8988T (cell line): ENCODE measurements around the gene CDADC1.
"Not testable (repeated sequence)": the region's sequence is repeated elsewhere in the genome, so short reads cannot be mapped to it uniquely, and the experiment has no call there.

Source experiments
- DNase-seq: peaks from one replicate; pipeline ENCODE4 v3.0.0; 2011

The CDADC1 gene

GRCh38 chr13:49240017-49240416 lies 7.7 kb upstream of the CDADC1 start:
- DNase-seq, result no peak

GRCh38 chr13:49241296-49241695 lies 6.4 kb upstream of the CDADC1 start:
- no peak for DNase-seq

DNA sequence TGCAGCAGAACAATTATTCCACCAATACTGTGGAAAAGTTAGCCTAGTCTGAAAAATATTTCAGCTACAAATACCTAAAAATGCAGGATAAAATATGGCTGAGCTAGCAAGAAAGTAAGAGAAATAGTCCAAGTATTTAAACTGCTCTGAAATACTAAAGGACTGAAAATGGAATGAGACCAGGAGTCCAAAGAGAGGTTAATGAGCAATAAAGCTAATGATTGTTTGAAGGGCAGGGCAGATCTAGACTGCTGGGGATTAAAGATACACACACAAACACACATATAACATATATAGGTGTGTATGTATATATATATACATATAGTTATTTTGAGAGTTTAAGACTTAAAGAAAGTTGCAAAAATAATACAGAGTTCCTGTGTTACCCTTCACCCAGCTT lies 2.6 kb upstream of the CDADC1 start:
- DNase-seq, result no peak

DNA sequence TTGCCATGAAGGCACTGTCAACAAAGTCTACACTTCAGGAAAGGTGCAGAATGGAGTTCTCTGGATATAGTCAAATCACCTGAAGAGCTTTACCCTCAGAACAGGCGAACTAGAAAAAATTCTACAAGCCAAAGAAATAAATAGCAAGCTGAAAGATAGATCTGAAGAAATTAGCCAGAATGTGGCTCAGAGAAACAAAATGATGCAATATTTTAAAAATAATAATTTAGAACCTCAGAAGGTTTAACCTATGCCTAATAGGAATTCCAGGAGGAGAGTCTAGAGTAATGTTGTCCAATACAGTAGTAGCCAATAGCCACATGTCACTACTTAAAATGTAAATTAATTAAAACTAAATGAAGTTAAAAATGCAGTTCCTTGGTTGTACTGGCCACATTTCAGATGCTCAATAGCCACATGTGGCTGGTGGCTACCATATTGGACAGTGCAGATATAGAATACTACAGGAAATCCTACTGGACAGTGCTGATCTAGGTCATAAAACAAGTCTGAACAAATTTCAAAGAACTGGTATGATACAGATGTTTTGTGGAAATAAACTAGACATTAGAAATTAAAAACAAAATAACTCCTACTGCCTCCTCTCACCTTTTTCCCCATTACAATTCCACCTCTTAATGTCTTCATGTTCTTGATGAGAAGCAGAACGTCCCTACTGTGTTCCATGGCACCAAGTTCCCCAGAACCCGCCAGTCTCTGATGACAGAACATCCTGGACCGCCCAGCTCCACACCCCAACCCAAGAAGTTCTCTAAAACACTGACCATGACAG lies 679 bp upstream of the CDADC1 start:
- DNase-seq, result no peak

DNA sequence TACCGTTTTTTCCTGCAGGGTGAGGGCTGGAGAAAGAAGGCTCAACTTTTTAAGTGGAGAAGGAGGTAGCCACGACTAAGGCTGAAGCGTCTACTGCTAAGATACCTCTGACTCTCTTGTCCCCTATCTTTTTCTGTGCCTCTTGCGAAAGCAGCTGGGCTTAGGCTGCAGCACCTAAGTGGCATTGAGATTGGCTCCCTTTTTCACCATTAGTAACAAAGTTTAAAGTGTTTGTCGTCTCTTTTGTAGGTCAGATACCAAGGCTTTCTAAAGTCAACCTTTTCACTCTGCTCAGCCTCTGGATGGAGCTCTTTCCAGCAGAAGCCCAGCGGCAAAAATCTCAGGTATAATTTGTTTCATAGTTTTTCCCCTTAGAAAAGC lies 887 bp downstream of the CDADC1 start:
- no peak for DNase-seq

GRCh38 chr13:49251326-49251725 lies 3.6 kb downstream of the CDADC1 start:
- DNase-seq, result no peak

- DNase-seq, result no peak
Measured at GRCh38 chr13:49253310-49253709, 5.6 kb downstream of the CDADC1 start.

GRCh38 chr13:49254007-49254406 lies 6.3 kb downstream of the CDADC1 start:
- no peak for DNase-seq

DNA sequence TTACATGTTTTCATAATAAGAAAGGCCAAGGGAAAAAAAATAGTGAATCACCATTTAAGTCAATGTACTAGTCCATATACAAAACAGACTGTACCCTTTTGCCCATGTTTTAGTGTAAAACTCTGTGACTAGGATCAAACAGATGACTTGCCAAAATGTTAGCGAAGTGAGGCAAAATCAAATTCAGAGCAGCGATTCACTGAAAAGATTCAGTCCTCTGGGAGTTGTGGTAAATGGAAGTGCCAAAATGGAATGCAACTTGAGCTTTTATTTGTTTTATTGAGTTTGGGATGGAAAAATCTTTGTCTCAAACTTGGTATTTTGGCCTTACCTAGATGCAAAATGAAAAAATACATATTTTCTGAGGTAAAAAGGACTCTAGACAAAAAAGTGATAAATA lies 9.1 kb downstream of the CDADC1 start:
- DNase-seq, result no peak

DNA sequence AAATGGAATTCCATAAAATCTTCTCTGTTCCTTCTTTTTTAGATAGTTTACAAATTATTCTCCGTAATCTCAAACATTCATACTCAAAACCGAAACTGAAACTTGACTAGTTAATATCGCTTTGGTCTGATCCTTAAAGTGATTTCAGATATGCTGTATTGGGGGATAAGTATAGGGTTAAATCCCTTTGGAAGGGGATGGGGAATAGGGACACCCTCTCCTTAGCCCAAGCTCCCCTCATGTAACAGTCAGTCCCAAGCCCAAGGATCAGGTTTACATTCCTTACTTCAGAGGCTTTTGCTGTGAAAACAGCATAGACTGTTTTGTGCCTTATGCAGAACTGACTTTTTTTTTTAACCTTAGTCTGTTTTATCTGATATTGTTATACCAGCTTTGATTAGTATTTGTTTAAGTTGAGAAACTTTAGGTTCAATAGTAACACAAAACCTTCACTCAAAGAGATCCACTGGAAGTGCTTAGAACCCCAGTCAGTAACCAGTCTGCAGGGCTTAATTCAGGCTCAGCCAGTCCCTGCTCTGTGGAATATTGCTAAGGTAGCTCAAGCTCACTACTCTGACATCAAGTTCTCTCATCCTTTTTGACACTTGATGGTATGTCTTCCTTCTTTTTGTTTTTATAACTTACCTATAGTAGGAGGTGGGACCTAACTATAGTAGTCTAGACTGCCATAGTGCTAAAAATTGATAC lies 10.5 kb downstream of the CDADC1 start:
- DNase-seq, result no peak

DNA sequence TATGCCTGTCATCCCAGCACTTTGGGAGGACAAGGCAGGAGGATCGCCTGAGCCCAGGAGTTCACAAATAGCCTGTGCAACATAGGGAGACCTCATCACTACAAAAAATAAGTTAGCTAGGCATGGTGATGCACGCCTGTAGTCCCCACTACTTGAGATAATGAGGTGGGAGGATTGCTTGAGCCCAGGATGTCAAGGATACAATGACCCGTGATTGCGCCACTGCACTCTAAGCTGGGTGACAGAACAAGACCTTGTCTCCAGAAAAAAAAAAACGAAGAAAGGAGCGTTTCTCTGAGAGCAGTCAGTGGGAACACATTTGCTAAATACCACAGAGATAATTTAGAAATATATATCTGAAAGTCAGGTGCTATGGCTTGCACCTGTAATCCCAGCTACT lies 11.9 kb downstream of the CDADC1 start:
- no peak for DNase-seq

DNA sequence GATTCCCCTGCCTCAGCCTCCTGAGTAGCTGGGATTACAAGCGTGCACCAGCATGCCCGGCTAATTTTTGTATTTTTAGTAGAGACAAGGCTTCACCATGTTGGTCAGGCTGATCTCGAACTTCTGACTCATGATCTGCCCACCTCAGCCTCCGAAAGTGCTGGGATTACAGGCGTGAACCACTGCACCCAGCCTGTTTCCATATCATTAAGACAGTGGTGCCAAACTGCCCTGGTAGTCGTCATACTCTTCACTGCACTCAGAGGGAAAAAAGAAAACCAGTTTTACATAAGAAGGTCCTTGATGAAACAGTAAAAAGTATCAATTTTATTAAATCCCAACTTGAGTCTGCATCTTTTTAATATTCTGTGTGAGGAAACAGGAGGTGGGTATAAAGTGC lies 14.9 kb downstream of the CDADC1 start:
- DNase-seq, result no peak

GRCh38 chr13:49265822-49266221 lies 18.1 kb downstream of the CDADC1 start:
- no peak for DNase-seq

DNA sequence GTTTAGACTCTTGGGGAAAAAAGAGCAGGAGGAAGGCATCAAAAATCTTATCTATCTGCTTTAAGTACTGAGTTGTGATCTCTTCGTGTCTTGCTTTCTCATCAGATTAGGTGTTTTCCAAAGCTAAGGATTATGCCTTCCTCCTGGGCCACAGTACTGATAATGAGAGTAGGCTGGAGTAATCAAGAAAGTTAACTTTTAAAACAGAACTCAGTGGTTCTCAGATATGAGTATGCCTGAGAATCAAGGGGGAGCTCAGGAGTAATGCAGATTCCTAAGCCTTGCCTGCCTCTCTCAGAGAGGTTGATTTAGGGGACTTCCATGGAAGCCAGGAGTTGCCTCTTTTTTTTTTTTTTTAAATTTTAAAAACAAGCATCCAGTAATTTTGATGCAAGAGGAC lies 23.5 kb downstream of the CDADC1 start:
- DNase-seq, result no peak

DNA sequence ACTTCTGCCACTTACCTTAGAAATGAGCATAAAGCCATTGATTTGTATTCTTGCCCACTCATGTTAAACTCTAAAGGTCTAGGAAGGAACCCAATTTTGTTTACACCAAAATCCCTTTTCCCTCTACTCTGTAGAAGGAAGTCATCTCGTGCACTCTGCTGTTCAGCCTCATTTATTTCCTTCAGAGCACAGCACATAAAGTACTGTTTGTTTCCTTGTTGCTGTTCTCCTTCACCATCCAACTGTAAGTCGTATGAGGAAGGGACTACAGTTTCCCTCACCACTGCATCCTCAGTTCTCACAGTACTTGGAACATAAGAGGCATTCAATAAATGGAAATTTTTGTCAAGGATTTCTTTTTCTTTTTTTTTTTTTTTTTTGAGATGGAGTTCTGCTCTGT lies 24.6 kb downstream of the CDADC1 start:
- no peak for DNase-seq

DNA sequence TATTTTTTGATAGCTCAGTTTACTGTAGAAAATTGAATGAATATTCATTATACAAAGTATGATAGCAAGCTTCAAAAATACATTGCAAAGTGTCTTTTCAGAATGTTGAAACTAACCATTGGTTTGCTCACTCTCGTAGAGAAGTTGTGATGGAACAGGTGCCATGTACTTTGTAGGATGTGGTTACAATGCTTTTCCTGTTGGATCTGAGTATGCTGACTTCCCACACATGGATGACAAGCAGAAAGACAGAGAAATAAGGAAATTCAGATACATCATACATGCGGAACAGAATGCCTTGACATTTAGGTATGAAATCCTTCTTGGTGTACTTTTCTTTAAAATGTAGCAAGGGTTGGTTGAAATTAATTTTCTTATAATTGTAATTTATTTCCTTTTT lies 30.5 kb downstream of the CDADC1 start:
- no peak for DNase-seq

DNA sequence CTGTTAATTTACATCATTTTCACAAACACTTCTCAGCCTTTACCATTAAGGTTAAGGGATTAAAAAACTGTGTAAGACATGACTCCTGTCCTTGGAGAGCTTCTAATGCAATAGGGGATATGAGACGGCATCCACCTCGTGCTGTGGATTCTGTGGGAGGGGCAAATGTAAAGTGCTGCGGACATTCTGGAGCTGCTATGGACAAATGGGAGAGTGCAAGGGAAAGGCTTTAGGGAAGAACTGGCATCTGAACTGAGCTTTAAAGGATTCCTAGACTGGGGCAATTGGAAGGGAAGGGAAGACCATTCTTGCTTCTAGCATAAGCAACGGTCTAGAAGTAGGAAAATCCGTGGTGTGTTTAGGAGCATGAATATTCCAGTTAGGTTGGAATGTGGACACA lies 31.4 kb downstream of the CDADC1 start:
- DNase-seq, result no peak

DNA sequence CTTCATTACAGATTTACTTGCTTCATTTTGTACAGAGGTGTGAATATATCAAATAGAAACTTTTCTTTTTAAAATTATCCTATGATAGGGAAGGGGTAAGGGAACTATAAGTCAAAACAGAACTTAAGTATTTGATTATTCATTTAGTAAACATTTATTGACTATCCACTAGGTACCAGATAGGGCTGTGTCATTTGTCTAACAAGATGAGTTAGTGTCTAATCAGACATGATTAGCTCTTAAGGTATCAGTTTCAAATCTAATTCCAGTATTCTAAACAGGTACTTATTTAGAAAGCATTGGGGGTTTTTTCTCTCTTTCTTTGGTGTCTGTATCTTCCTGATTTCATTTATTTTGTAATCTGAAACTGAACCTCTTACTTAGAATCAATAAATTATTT lies 32.2 kb downstream of the CDADC1 start:
- DNase-seq, result no peak

DNA sequence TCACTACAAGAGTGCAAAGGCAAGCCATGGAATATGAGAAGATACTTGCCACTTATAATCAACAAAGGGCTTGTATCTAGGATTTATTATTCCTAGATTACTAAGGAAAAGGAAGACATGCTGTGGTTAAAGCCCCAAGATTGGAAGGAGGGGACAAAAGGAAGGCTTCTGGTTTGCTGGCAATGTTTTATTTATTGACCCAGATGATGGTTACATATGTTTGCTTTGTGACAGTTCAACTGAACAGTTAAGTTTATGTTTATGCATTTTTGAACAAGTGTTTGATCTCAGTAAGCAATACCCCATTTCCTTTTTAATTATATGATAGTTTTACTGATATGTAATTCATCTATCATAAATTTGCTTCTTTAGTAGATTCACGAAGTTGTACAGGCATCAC lies 40.3 kb downstream of the CDADC1 start:
- DNase-seq, result no peak

GRCh38 chr13:49288458-49288857 lies 40.7 kb downstream of the CDADC1 start:
- no peak for DNase-seq

DNA sequence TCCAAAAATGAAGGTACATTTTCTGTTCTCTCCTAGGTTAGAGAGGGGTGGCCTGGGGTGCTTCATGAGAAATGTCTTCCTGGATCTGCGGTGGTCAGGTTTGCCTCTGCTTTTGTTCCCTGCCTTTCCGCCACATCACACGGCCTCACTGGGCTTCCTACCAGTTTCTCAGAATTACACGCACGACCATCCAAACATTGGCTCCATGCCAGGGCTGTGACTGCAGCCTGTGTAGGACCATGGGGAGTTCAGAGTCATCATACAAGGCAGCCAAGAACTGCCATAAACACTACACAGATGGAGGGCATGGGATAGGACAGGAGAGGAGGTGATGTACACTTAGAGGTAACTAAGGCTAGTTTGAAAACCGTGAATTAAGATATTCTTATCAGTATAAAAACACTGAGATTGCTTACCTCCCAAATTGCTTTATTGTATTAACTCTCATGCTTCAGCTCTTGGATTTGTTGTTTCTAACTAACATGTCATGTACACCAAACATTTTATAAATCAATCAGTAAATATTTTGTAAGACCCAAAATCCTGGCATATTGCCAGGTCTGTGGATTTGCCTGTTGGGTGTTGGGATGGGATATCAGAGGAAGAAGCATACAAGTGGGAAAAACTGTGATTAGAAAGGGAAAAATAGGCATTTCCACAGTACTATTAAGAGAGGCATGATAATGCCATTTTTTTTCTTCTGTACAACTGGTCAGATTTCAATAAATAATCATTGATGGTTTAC lies 45.2 kb downstream of the CDADC1 start:
- DNase-seq, result no peak

DNA sequence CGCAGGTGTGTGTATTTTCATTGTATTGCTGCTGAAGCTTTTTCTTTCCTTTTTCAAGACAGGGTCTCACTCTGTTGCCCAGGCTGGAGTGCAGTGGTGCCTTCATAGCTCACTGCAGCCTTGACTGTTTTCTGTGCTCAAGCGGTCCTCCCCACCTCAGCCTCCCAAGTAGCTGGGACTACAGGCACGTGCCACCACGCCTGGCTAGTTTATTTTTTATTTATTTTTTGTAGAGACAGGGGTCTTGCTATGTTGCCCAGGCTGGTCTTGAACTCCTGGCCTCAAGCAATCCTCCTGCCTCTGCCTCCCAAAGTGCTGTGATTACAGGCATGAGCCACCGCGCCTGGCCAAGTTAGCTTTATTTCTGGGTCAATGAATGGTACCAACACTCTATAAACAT lies 47.0 kb downstream of the CDADC1 start:
- not testable (repeated sequence) for DNase-seq

GRCh38 chr13:49295244-49295643 lies 47.5 kb downstream of the CDADC1 start:
- no peak for DNase-seq

GRCh38 chr13:49296659-49297058 lies 48.9 kb downstream of the CDADC1 start:
- no peak for DNase-seq
